IMR-90 (cell line): ENCODE measurements around the gene RFX1. TPM values are rescaled to one million over a fixed set of nuclear protein-coding genes. Genes with fewer than 3 reads are reported as not detected.

Source experiments
- ATAC-seq: fragments of 200-7000 bp; cut with Tn5 transposase; 2 replicates; pipeline ENCODE4 v1.9.1; 2020; ENCODE audit warnings: low read depth, mild to moderate bottlenecking, moderate library complexity
- BruUV-seq: library from RNA; stranded (reverse); fragments of 400-500 nt; replicated peaks from 2 replicates; lab custom pipeline; 2021; lab: Mats Ljungman, UMichigan
- CTCF ChIA-PET: fragments of 300-600 bp; formaldehyde crosslinking; extraction: SDS; loops from one replicate; lab custom pipeline; 2021; ENCODE audit warnings: antibody characterized with exemption; lab: Yijun Ruan, JAX
- POLR2A ChIA-PET: fragments of 300-600 bp; sonication (Branson Sonifier 250); formaldehyde crosslinking; loops from one replicate; lab custom pipeline; 2022; ENCODE audit warnings: antibody characterized with exemption; ENCODE audit not compliant: unreplicated experiment; lab: Charles Lee
- DNase-seq: peaks from one replicate; pipeline ENCODE4 v3.0.0; 2013
- H2AFZ ChIP-seq: replicated peaks from 2 replicates; pipeline ENCODE3; 2013; ENCODE audit warnings: low read length, mild to moderate bottlenecking; ENCODE audit not compliant: poor library complexity
- H2AK5ac ChIP-seq: 2 replicates; pipeline ENCODE4 v1.6.1; 2013; ENCODE audit warnings: low read depth, low read length, inconsistent platforms
- H2AK9ac ChIP-seq: replicated peaks from 2 replicates; pipeline ENCODE3; 2013; ENCODE audit warnings: mild to moderate bottlenecking, low read depth, low read length, moderate library complexity; ENCODE audit not compliant: poor library complexity
- H2BK120ac ChIP-seq: 2 replicates; pipeline ENCODE4 v1.6.1; 2013; ENCODE audit warnings: low read depth, low read length, inconsistent platforms
- H2BK15ac ChIP-seq: 3 replicates; pipeline ENCODE4 v1.6.1; 2013; ENCODE audit warnings: low read depth, low read length, inconsistent platforms
- H2BK20ac ChIP-seq: 2 replicates; pipeline ENCODE4 v1.6.1; 2013; ENCODE audit warnings: low read depth, mild to moderate bottlenecking, inconsistent platforms, low read length, moderate library complexity
- H2BK5ac ChIP-seq: 2 replicates; pipeline ENCODE4 v1.6.1; 2013; ENCODE audit warnings: mild to moderate bottlenecking, low read depth, low read length, inconsistent platforms; ENCODE audit not compliant: poor library complexity, severe bottlenecking
- H3K14ac ChIP-seq: replicated peaks from 2 replicates; pipeline ENCODE4 v1.6.1; 2013; ENCODE audit warnings: low read depth, low read length, inconsistent platforms
- H3K18ac ChIP-seq: 2 replicates; pipeline ENCODE4 v1.6.1; 2013; ENCODE audit warnings: low read depth, low read length, control low read depth
- H3K23ac ChIP-seq: 2 replicates; pipeline ENCODE4 v1.6.1; 2013; ENCODE audit warnings: low read depth, low read length, inconsistent platforms
- H3K27ac ChIP-seq: 2 replicates; pipeline ENCODE4 v1.5.1; 2013; ENCODE audit warnings: mild to moderate bottlenecking, control low read depth, low read length; ENCODE audit not compliant: insufficient read depth
- H3K27me3 ChIP-seq: 2 replicates; pipeline ENCODE4 v1.6.1; 2013; ENCODE audit warnings: low read length; ENCODE audit not compliant: control insufficient read depth, insufficient read depth
- H3K36me3 ChIP-seq: 2 replicates; pipeline ENCODE4 v1.6.1; 2013; ENCODE audit warnings: low read length, mixed read lengths; ENCODE audit not compliant: control insufficient read depth, insufficient read depth
- H3K4ac ChIP-seq: 2 replicates; pipeline ENCODE4 v1.6.1; 2013; ENCODE audit warnings: low read depth, low read length, inconsistent platforms
- H3K4me1 ChIP-seq: 2 replicates; pipeline ENCODE4 v1.6.1; 2013; ENCODE audit warnings: low read length, mixed read lengths; ENCODE audit not compliant: control insufficient read depth, insufficient read depth
- H3K4me2 ChIP-seq: 2 replicates; pipeline ENCODE4 v1.6.1; 2013; ENCODE audit warnings: low read depth, mild to moderate bottlenecking, control low read depth, low read length, moderate library complexity
- H3K4me3 ChIP-seq: 2 replicates; pipeline ENCODE4 v1.5.1; 2013; ENCODE audit warnings: low read depth, mild to moderate bottlenecking, control low read depth, low read length, moderate library complexity; ENCODE audit not compliant: insufficient read depth
- H3K56ac ChIP-seq: 2 replicates; pipeline ENCODE4 v1.6.1; 2013; ENCODE audit warnings: low read length, inconsistent platforms; ENCODE audit not compliant: insufficient read depth; ENCODE audit errors: extremely low read depth
- H3K79me1 ChIP-seq, 2 experiments: 2 replicates each; pipeline ENCODE4 v1.6.1; 2013; ENCODE audit warnings: low read length in 2 of 2, inconsistent platforms in 1 of 2, low read depth in 1 of 2
- H3K9ac ChIP-seq: 2 replicates; pipeline ENCODE4 v1.6.1; 2013; ENCODE audit warnings: low read depth, low read length, control low read depth
- H3K9me1 ChIP-seq: 2 replicates; pipeline ENCODE4 v1.6.1; 2013; ENCODE audit warnings: low read length, inconsistent platforms; ENCODE audit not compliant: insufficient read depth
- H3K9me3 ChIP-seq: 2 replicates; pipeline ENCODE4 v1.6.1; 2013; ENCODE audit warnings: low read length; ENCODE audit not compliant: control insufficient read depth, insufficient read depth
- H4K20me1 ChIP-seq: 2 replicates; pipeline ENCODE4 v1.6.1; 2013; ENCODE audit warnings: low read length, inconsistent platforms; ENCODE audit not compliant: insufficient read depth
- H4K5ac ChIP-seq: 2 replicates; pipeline ENCODE4 v1.6.1; 2013; ENCODE audit warnings: mild to moderate bottlenecking, low read depth, low read length, control low read depth
- H4K8ac ChIP-seq, 2 experiments: 2 replicates each; pipeline ENCODE4 v1.6.1; 2013; ENCODE audit warnings: low read depth in 2 of 2, low read length in 2 of 2, control low read depth in 1 of 2, inconsistent platforms in 1 of 2
- H4K91ac ChIP-seq: 2 replicates; pipeline ENCODE4 v1.6.1; 2013; ENCODE audit warnings: low read depth, low read length, inconsistent platforms; ENCODE audit not compliant: insufficient read depth
- CHD1 ChIP-seq: IDR thresholded peaks from 2 replicates; pipeline ENCODE4 v1.6.1; 2012; ENCODE audit warnings: low read depth, low read length, improper control_type of control experiment
- FOS ChIP-seq: fragments of 150-350 bp; IDR thresholded peaks from 2 replicates; pipeline ENCODE4 v1.6.1; 2016; ENCODE audit warnings: low read depth, low read length
- USF2 ChIP-seq: fragments of 150-350 bp; IDR thresholded peaks from 2 replicates; pipeline ENCODE4 v1.6.1; 2017; ENCODE audit warnings: mild to moderate bottlenecking, antibody characterized with exemption, low read length, low read depth
- WGBS, 2 experiments: methylation state at CpG; one replicate each; pipeline versions ENCODE4 v1.1.5 to v1.1.7; 2013; ENCODE audit warnings: missing lambda C conversion rate in 2 of 2; ENCODE audit not compliant: insufficient read length in 1 of 2; ENCODE audit errors: extremely low coverage in 2 of 2; 5-methylcytosine and 5-hydroxymethylcytosine counted together
- dilution Hi-C: fragments of 300-500 bp; cut with HindIII; formaldehyde crosslinking; loops from one replicate; pipeline ENCODE4 v1.14.3; 2018; ENCODE audit warnings: low sequenced_read_pairs; ENCODE audit not compliant: unreplicated experiment
- in situ Hi-C: fragments of 300-500 bp; cut with MboI; formaldehyde crosslinking; loops from 3 replicates; pipeline ENCODE4 v1.14.3; 2019; ENCODE audit warnings: low sequenced_read_pairs, inconsistent platforms, mixed read lengths
- intact Hi-C: fragments of 100-400 bp; cut with micrococcal nuclease; formaldehyde crosslinking; loops from 2 replicates; pipeline ENCODE4 v1.10.0; 2022
- polyA plus RNA-seq, 3 experiments: library from polyadenylated mRNA; depleted of rRNA; stranded (reverse); fragments of >200 nt; gene quantifications; 2 replicates each; pipeline ENCODE4 v1.2.3, GENCODE V29; 2012; ENCODE audit warnings: low replicate concordance in 1 of 3
- total RNA-seq: library from RNA; depleted of rRNA; stranded (reverse); fragments of >200 nt; gene quantifications from 2 replicates; pipeline ENCODE4 v1.2.3, GENCODE V29; 2012

The RFX1 gene
- total and polyA plus RNA-seq, 2 of the 4 experiments (the other 2 are of a cell fraction), result 0.36 to 3.1 TPM

- Histone ChIP-seq H2AK5ac (no peak overlapping the region), H3K4me1 (peaks cover 3% of the 10 kb centered on the region; the same call in 1 of the 2 replicates), H2AK9ac (no peak overlapping the region), H2BK5ac (no peak overlapping the region), H3K4me3 (no peak overlapping the region), H3K4ac (no peak overlapping the region), H3K9ac (no peak overlapping the region), H3K14ac (no peak overlapping the region), H3K27me3 (no peaks in the 10 kb centered on the region), H2BK120ac (no peak overlapping the region), H4K8ac (no peak overlapping the region), H4K91ac (no peak overlapping the region), H3K9me1 (0 out of 2 replicates have a peak, but pooled peaks cover 4% of the 10 kb centered on the region), H3K18ac (no peak overlapping the region), H3K36me3 (peaks cover 50% of the 10 kb centered on the region), H3K79me1 (peaks cover 13 to 39% of the 10 kb centered on the region in 2 experiments), H2BK20ac (no peak overlapping the region), H3K56ac (no peak overlapping the region), H3K9me3 (no peaks in the 10 kb centered on the region), H3K4me2 (no peak overlapping the region), H3K23ac (no peak overlapping the region), H4K5ac (no peak overlapping the region), H4K20me1 (peaks cover 12% of the 10 kb centered on the region), H2AFZ (no peak overlapping the region), H3K27ac (no peak overlapping the region), H2BK15ac (no peak overlapping the region)
- TF ChIP-seq FOS (no peak), CHD1 (no peak), USF2 (no peak)
- CTCF ChIA-PET, result no interaction called here
- ATAC-seq (no peak), DNase-seq (no peak)
- intact Hi-C loops (no loop called here), dilution Hi-C loops (no loop called here), in situ Hi-C loops (no loop called here)
- 94% methylated on average over 3 of the region's 16 CpGs; no CpG with 5 or more reads in 1 of the 2 experiments for WGBS, 2 experiments
- BruUV-seq, result no TSS peak
- POLR2A ChIA-PET, result no interaction called here
These were observed 49.8 kb downstream of the RFX1 start for GRCh38 chr19:13956365-13956744.
